ENCODE results near the gene CLCNKA. TPM values are rescaled to one million over a fixed set of nuclear protein-coding genes. Genes with fewer than 3 reads are reported as not detected.
"Not testable (repeated sequence)": the region's sequence is repeated elsewhere in the genome, so short reads cannot be mapped to it uniquely, and the experiment has no call there.

The CLCNKA gene
- total and polyA plus RNA-seq, 8 donors: 0.12 to 1.4 (median 0.84) TPM

GRCh38 chr1:16058394-16059120 is 36.7 kb downstream of the CLCNKA start:
- H3K27me3 ChIP-seq; H3K27ac ChIP-seq; ATAC-seq; H3K4me3 ChIP-seq; DNase-seq; H3K4me1 ChIP-seq; intact Hi-C loops (cut with DNase I); H3K9me3 ChIP-seq; H3K36me3 ChIP-seq: not testable (repeated sequence)

GRCh38 chr1:16061266-16061665 is 39.4 kb downstream of the CLCNKA start:
- intact Hi-C loops (cut with DNase I): no loop called here
- no peak for TF ChIP-seq CTCF (IDR thresholded peaks at IDR 0.05)
- no peak for ATAC-seq
- no peaks in the 10 kb centered on the region for H3K4me1 ChIP-seq
- no peaks in the 10 kb centered on the region for H3K36me3 ChIP-seq
- peaks cover 0 to 13% of the 10 kb centered on the region in 2 donors for H3K27me3 ChIP-seq
- H3K9me3 ChIP-seq: no peaks in the 10 kb centered on the region
- no peak overlapping the region for H3K4me3 ChIP-seq
- no peak for DNase-seq
- H3K27ac ChIP-seq: no peak overlapping the region

- DNase-seq; H3K9me3 ChIP-seq; ATAC-seq; H3K4me1 ChIP-seq; H3K27ac ChIP-seq; intact Hi-C loops (cut with DNase I); H3K36me3 ChIP-seq; H3K4me3 ChIP-seq: not testable (repeated sequence)
- peaks cover 0 to 13% of the 10 kb centered on the region in 2 donors for H3K27me3 ChIP-seq
Measured at GRCh38 chr1:16061989-16062686, 40.3 kb downstream of the CLCNKA start.

- H3K27ac ChIP-seq; H3K9me3 ChIP-seq; intact Hi-C loops (cut with DNase I); H3K36me3 ChIP-seq; H3K4me3 ChIP-seq; H3K4me1 ChIP-seq; ATAC-seq; DNase-seq: not testable (repeated sequence)
- peaks cover 0 to 13% of the 10 kb centered on the region in 2 donors for H3K27me3 ChIP-seq
Measured at GRCh38 chr1:16062687-16063075, 40.8 kb downstream of the CLCNKA start.

GRCh38 chr1:16063226-16063829 is 41.5 kb downstream of the CLCNKA start:
- Histone ChIP-seq H3K27me3 (peaks cover 0 to 13% of the 10 kb centered on the region in 2 donors), H3K4me3 (no peak overlapping the region), H3K36me3 (no peaks in the 10 kb centered on the region), H3K27ac (no peak overlapping the region), H3K9me3 (no peaks in the 10 kb centered on the region), H3K4me1 (peaks cover 0 to 2% of the 10 kb centered on the region in 2 donors)
- DNase-seq: no peak
- TF ChIP-seq CTCF (IDR thresholded peaks at IDR 0.05): no peak
- intact Hi-C loops (cut with DNase I): no loop called here
- no peak for ATAC-seq

- Histone ChIP-seq H3K27ac (no peak overlapping the region), H3K4me3 (no peak overlapping the region), H3K27me3 (peaks cover 0 to 13% of the 10 kb centered on the region in 2 donors), H3K4me1 (peaks cover 0 to 4% of the 10 kb centered on the region in 2 donors), H3K9me3 (no peaks in the 10 kb centered on the region), H3K36me3 (no peaks in the 10 kb centered on the region)
- ATAC-seq (no peak), DNase-seq (no peak)
- intact Hi-C loops (cut with DNase I): no loop called here
- no peak for TF ChIP-seq CTCF (IDR thresholded peaks at IDR 0.05)
Measured at GRCh38 chr1:16063921-16064320, 42.1 kb downstream of the CLCNKA start.

Measured in left lung (tissue), 10 donors.